ENCODE measurements around the gene LAMA2. TPM values are rescaled to one million over a fixed set of nuclear protein-coding genes. Genes with fewer than 3 reads are reported as not detected.
"Not testable (repeated sequence)": the region's sequence is repeated elsewhere in the genome, so short reads cannot be mapped to it uniquely, and the experiment has no call there.

The LAMA2 gene
- total RNA-seq, 1 donor from 2014 or later: 1.8 TPM

DNA sequence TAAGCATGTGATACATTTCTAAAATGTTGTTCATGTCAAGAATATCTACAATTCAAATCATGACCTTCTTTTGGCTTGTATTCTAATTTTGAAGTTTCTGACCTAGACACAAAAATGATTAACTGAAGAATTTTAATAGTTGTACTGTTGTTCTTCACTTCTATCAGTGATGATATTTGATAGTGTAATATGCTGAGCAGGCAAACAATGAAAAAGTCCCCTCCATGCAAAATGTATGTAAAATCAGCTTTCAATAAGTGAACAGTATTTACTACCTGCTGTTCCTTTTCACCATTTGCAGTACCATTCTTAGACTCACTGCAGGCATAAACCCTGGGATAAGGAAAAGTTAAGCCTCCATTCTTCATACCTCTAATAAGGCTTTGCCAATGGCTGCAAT is 201.5 kb downstream of the LAMA2 start:
- Mint-ChIP-seq H3K27me3 (ENCODE audit: low read depth, unreplicated experiment) (no peaks in the 10 kb centered on the region), H3K4me3 (ENCODE audit: unreplicated experiment) (no peak overlapping the region), H3K36me3 (ENCODE audit: low read depth, unreplicated experiment) (no peaks in the 10 kb centered on the region), H3K9me3 (ENCODE audit: unreplicated experiment) (peaks cover 2% of the 10 kb centered on the region), H3K27ac (ENCODE audit: unreplicated experiment) (no peak overlapping the region), H3K4me1 (ENCODE audit: low read depth, unreplicated experiment) (no peaks in the 10 kb centered on the region)
- Histone ChIP-seq H4K20me1 (ENCODE audit: insufficient read depth, low read length) (no peaks in the 10 kb centered on the region), H3K27me3 (ENCODE audit: insufficient read depth, low read length) (no peaks in the 10 kb centered on the region), H3K4me2 (ENCODE audit: low read length) (no peak overlapping the region), H3K27ac (ENCODE audit: low read depth, low read length) (no peak overlapping the region), H3K79me2 (ENCODE audit: insufficient read depth, low read length) (no peaks in the 10 kb centered on the region), H3K4me3 (ENCODE audit: insufficient read depth, low read depth, low read length) (no peak overlapping the region), H2AFZ (ENCODE audit: low read depth, low read length) (no peak overlapping the region), H3K36me3 (ENCODE audit: insufficient read depth, low read length) (no peaks in the 10 kb centered on the region), H3K9ac (ENCODE audit: low read length) (no peak overlapping the region), H3K4me1 (ENCODE audit: insufficient read depth, low read length) (no peaks in the 10 kb centered on the region), H3K9me3 (ENCODE audit: insufficient read depth, low read depth, low read length) (no peaks in the 10 kb centered on the region)
- TF ChIP-seq, protein P1, sequence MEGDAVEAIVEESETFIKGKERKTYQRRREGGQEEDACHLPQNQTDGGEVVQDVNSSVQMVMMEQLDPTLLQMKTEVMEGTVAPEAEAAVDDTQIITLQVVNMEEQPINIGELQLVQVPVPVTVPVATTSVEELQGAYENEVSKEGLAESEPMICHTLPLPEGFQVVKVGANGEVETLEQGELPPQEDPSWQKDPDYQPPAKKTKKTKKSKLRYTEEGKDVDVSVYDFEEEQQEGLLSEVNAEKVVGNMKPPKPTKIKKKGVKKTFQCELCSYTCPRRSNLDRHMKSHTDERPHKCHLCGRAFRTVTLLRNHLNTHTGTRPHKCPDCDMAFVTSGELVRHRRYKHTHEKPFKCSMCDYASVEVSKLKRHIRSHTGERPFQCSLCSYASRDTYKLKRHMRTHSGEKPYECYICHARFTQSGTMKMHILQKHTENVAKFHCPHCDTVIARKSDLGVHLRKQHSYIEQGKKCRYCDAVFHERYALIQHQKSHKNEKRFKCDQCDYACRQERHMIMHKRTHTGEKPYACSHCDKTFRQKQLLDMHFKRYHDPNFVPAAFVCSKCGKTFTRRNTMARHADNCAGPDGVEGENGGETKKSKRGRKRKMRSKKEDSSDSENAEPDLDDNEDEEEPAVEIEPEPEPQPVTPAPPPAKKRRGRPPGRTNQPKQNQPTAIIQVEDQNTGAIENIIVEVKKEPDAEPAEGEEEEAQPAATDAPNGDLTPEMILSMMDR (IDR thresholded peaks at IDR 0.05; ENCODE audit: insufficient read depth, low read depth, low read length): no peak
- TF ChIP-seq EZH2 (IDR thresholded peaks at IDR 0.05; ENCODE audit: insufficient read depth, low read length): no peak
- DNase-seq (ENCODE audit: low read depth) (no peak), FAIRE-seq (peak; percentile 32)

DNA sequence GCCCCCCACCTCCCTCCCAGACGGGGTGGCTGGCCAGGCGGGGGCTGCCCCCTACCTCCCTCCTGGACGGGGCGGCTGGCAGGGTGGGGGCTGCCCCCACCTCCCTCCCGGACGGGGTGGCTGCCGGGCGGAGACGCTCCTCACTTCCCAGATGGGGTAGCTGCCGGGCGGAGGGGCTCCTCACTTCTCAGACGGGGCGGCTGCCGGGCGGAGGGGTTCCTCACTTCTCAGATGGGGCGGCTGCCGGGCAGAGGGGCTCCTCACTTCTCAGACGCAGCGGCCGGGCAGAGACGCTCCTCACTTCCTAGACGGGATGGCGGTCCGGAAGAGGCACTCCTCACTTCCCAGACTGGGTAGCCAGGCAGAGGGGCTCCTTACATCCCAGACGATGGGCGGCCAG is 205.5 kb downstream of the LAMA2 start:
- H3K27me3 ChIP-seq (ENCODE audit: insufficient read depth, low read length); H3K4me1 ChIP-seq (ENCODE audit: insufficient read depth, low read length); FAIRE-seq; H3K4me3 Mint-ChIP-seq (ENCODE audit: unreplicated experiment); H2AFZ ChIP-seq (ENCODE audit: low read depth, low read length); H3K4me3 ChIP-seq (ENCODE audit: insufficient read depth, low read depth, low read length); H3K36me3 Mint-ChIP-seq (ENCODE audit: low read depth, unreplicated experiment); H3K9ac ChIP-seq (ENCODE audit: low read length); H3K9me3 Mint-ChIP-seq (ENCODE audit: unreplicated experiment); H3K27ac ChIP-seq (ENCODE audit: low read depth, low read length); H3K4me1 Mint-ChIP-seq (ENCODE audit: low read depth, unreplicated experiment); H3K9me3 ChIP-seq (ENCODE audit: insufficient read depth, low read depth, low read length); H3K4me2 ChIP-seq (ENCODE audit: low read length); DNase-seq (ENCODE audit: low read depth); H4K20me1 ChIP-seq (ENCODE audit: insufficient read depth, low read length); H3K36me3 ChIP-seq (ENCODE audit: insufficient read depth, low read length); H3K27me3 Mint-ChIP-seq (ENCODE audit: low read depth, unreplicated experiment); H3K79me2 ChIP-seq (ENCODE audit: insufficient read depth, low read length); H3K27ac Mint-ChIP-seq (ENCODE audit: unreplicated experiment): not testable (repeated sequence)

DNA sequence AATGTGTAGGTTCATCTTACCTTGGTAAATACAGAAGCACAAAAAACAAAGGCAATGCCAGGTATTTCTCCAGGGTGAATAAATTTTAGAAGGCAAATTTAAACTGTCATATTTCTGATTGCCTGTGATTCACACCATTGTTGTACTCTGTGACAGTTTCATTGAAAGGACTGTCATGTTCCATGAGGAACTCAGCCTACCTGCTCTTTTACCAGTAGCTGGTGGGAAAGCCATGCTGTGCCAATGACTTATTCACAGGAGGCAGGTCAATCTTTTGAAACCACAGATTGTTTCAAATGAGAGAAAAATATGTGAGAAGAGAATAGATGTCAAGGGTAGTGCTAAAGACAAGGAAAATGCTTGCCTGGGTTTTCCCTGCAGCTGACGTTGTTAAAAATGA is 206.4 kb downstream of the LAMA2 start:
- H3K27me3 Mint-ChIP-seq (ENCODE audit: low read depth, unreplicated experiment): no peaks in the 10 kb centered on the region
- peaks cover 2% of the 10 kb centered on the region for H3K9me3 Mint-ChIP-seq (ENCODE audit: unreplicated experiment)
- Histone ChIP-seq H3K27me3 (ENCODE audit: insufficient read depth, low read length) (no peaks in the 10 kb centered on the region), H4K20me1 (ENCODE audit: insufficient read depth, low read length) (no peaks in the 10 kb centered on the region), H2AFZ (ENCODE audit: low read depth, low read length) (no peak overlapping the region), H3K9ac (ENCODE audit: low read length) (no peak overlapping the region), H3K36me3 (ENCODE audit: insufficient read depth, low read length) (no peaks in the 10 kb centered on the region), H3K4me3 (ENCODE audit: insufficient read depth, low read depth, low read length) (no peak overlapping the region), H3K79me2 (ENCODE audit: insufficient read depth, low read length) (no peaks in the 10 kb centered on the region), H3K9me3 (ENCODE audit: insufficient read depth, low read depth, low read length) (no peaks in the 10 kb centered on the region), H3K4me1 (ENCODE audit: insufficient read depth, low read length) (no peaks in the 10 kb centered on the region), H3K27ac (ENCODE audit: low read depth, low read length) (no peak overlapping the region), H3K4me2 (ENCODE audit: low read length) (no peak overlapping the region)
- no peak for TF ChIP-seq EZH2 (IDR thresholded peaks at IDR 0.05; ENCODE audit: insufficient read depth, low read length)
- TF ChIP-seq, protein P1 (IDR thresholded peaks at IDR 0.05; ENCODE audit: insufficient read depth, low read depth, low read length): no peak
- H3K4me1 Mint-ChIP-seq (ENCODE audit: low read depth, unreplicated experiment): no peaks in the 10 kb centered on the region
- no peak overlapping the region for H3K4me3 Mint-ChIP-seq (ENCODE audit: unreplicated experiment)
- no peaks in the 10 kb centered on the region for H3K36me3 Mint-ChIP-seq (ENCODE audit: low read depth, unreplicated experiment)
- DNase-seq (ENCODE audit: low read depth): no peak
- no peak for FAIRE-seq
- no peak overlapping the region for H3K27ac Mint-ChIP-seq (ENCODE audit: unreplicated experiment)
